Spinal cord (tissue), 10 donors: ENCODE data around the gene ABCB7. TPM values are rescaled to one million over a fixed set of nuclear protein-coding genes. Genes with fewer than 3 reads are reported as not detected.
A peak's percentile ranks its signal among the peaks of the same experiment; 100 is the strongest.
"Not testable (repeated sequence)": the region's sequence is repeated elsewhere in the genome, so short reads cannot be mapped to it uniquely, and the experiment has no call there.

Experiments used
- DNase-seq, 6 donors: peaks; one replicate each; pipeline versions ENCODE4 v3.0.0 to v3.0.0-alpha.2; 2013 to 2015; ENCODE audit warnings: low spot score in 6 of 6, low read depth in 4 of 6
- H3K27ac ChIP-seq: one replicate; pipeline ENCODE4 v1.5.1; 2013; ENCODE audit warnings: low read depth, low read length, control low read depth
- H3K27me3 ChIP-seq: one replicate; pipeline ENCODE4 v1.6.1; 2013; ENCODE audit warnings: low read length; ENCODE audit not compliant: control insufficient read depth, insufficient read depth
- H3K36me3 ChIP-seq: one replicate; pipeline ENCODE4 v1.6.1; 2013; ENCODE audit warnings: low read length; ENCODE audit not compliant: control insufficient read depth, insufficient read depth
- H3K4me1 ChIP-seq: one replicate; pipeline ENCODE4 v1.6.1; 2013; ENCODE audit warnings: low read length; ENCODE audit not compliant: control insufficient read depth, insufficient read depth
- H3K4me3 ChIP-seq: one replicate; pipeline ENCODE4 v1.5.1; 2013; ENCODE audit warnings: low read depth, low read length, control low read depth
- H3K9me3 ChIP-seq: one replicate; pipeline ENCODE4 v1.6.1; 2013; ENCODE audit warnings: low read length; ENCODE audit not compliant: control insufficient read depth, insufficient read depth
- WGBS: methylation state at CpG from one replicate; pipeline ENCODE4 v1.1.5; 2013; ENCODE audit warnings: missing lambda C conversion rate; ENCODE audit not compliant: insufficient coverage; 5-methylcytosine and 5-hydroxymethylcytosine counted together
- long read RNA-seq, 4 donors: transcript quantifications; one replicate each; lab custom pipeline, GENCODE V29; 2026
- polyA plus RNA-seq, 2 donors: library from polyadenylated mRNA; unstranded; fragments of 120-200 nt; gene quantifications; one replicate each; pipeline ENCODE4 v1.2.1, GENCODE V29; 2013; ENCODE audit not compliant: insufficient read length in 2 of 2
- total RNA-seq, 2 donors: library from RNA; depleted of rRNA in 1 of 2; stranded (reverse); fragments of 120-200 nt in 1 of 2; fragments of >200 nt in 1 of 2; gene quantifications; one replicate each; pipeline versions ENCODE4 v1.2.3 to v1.2.4, GENCODE V29; 2013 to 2014
- donor health status: healthy.

ABCB7 gene
- total RNA-seq (10 to 100 TPM; 25.0 to 30.6 TPM), polyA plus RNA-seq (10 to 100 TPM; 17.3 to 19.4 TPM)
- long read RNA-seq, donor 1, full-length matches to known transcripts = 5 of 10 reads
- long read RNA-seq, donor 1, partial matches to known transcripts = 0 of 10 reads
- long read RNA-seq, donor 1, other reads (novel, unspliced or antisense) = 5 of 10 reads
- long read RNA-seq, donor 2, partial matches to known transcripts = 0 of 1 reads
- long read RNA-seq, donor 2, other reads (novel, unspliced or antisense) = 0 of 1 reads
- long read RNA-seq, donor 3, full-length matches to known transcripts = 2 of 2 reads
- long read RNA-seq, donor 3, partial matches to known transcripts = 0 of 2 reads
- long read RNA-seq, donor 3, other reads (novel, unspliced or antisense) = 0 of 2 reads
- long read RNA-seq, donor 4, partial matches to known transcripts = 6 of 8 reads
- long read RNA-seq, donor 4, other reads (novel, unspliced or antisense) = 0 of 8 reads

GRCh38 chrX:75155827-75156525, at the start of gene ABCB7:
ABCB7 (minus strand) TSS chrX:75156283; CDS start chrX:75156272, 11 bp downstream.
- no peaks in the 10 kb centered on the region for H3K4me1 ChIP-seq
- peak within 1 kb of the TSS; percentile 68 for H3K27ac ChIP-seq
- peak within 1 kb of the TSS; percentile 58 for H3K4me3 ChIP-seq
- H3K9me3 ChIP-seq = no peaks in the 10 kb centered on the region
- WGBS = 20% methylated on average over 31 of the region's 35 CpGs
- H3K36me3 ChIP-seq = no peaks in the 10 kb centered on the region
- DNase-seq = peak; percentile 52 to 95 (median 70)
- no peaks in the 10 kb centered on the region for H3K27me3 ChIP-seq

- not testable (repeated sequence) for H3K9me3 ChIP-seq, H3K4me3 ChIP-seq, H3K36me3 ChIP-seq, H3K27ac ChIP-seq, DNase-seq, H3K27me3 ChIP-seq, H3K4me1 ChIP-seq
- 77% methylated on average over 22 of the region's 27 CpGs for WGBS
Observed at GRCh38 chrX:75188415-75189206, 32.5 kb upstream of the ABCB7 start.

GRCh38 chrX:75181721-75182120, 25.6 kb upstream of the ABCB7 start:
- H3K9me3 ChIP-seq = no peaks in the 10 kb centered on the region

GRCh38 chrX:75179536-75180293, 23.6 kb upstream of the ABCB7 start:
- H3K36me3 ChIP-seq, H3K4me1 ChIP-seq, H3K27ac ChIP-seq, H3K4me3 ChIP-seq, H3K9me3 ChIP-seq, H3K27me3 ChIP-seq, DNase-seq: not testable (repeated sequence)
- WGBS = 75% methylated on average over 8 of the region's 25 CpGs

More at GRCh38 chrX:75181721-75182120, 25.6 kb upstream of the ABCB7 start:
- Histone ChIP-seq H3K4me3 (no peak overlapping the region), H3K4me1 (no peaks in the 10 kb centered on the region), H3K27me3 (no peaks in the 10 kb centered on the region), H3K27ac (no peak overlapping the region), H3K36me3 (no peaks in the 10 kb centered on the region)
- DNase-seq = no peak

- not testable (repeated sequence) for H3K27ac ChIP-seq, H3K36me3 ChIP-seq, H3K4me1 ChIP-seq, H3K27me3 ChIP-seq, DNase-seq, H3K4me3 ChIP-seq, H3K9me3 ChIP-seq
- 91% methylated on average over 12 of the region's 16 CpGs for WGBS
Observed at GRCh38 chrX:75172257-75172890, 16.3 kb upstream of the ABCB7 start.

GRCh38 chrX:75158054-75158453, 2.0 kb upstream of the ABCB7 start:
- Histone ChIP-seq H3K9me3 (no peaks in the 10 kb centered on the region), H3K36me3 (no peaks in the 10 kb centered on the region)
- DNase-seq = no peak

GRCh38 chrX:75156531-75156945, 455 bp upstream of the ABCB7 start:
- no peaks in the 10 kb centered on the region for H3K36me3 ChIP-seq
- H3K9me3 ChIP-seq = no peaks in the 10 kb centered on the region
- whole genome bisulfite sequencing = 22% methylated on average over 6 of the region's 7 CpGs
- peak overlapping the region; percentile 68 for H3K27ac ChIP-seq
- no peaks in the 10 kb centered on the region for H3K27me3 ChIP-seq
- H3K4me3 ChIP-seq = peak overlapping the region; percentile 58
- H3K4me1 ChIP-seq = no peaks in the 10 kb centered on the region
- DNase-seq = peak; percentile 7 to 76 (median 30)

More at GRCh38 chrX:75158054-75158453, 2.0 kb upstream of the ABCB7 start:
- Histone ChIP-seq H3K27me3 (no peaks in the 10 kb centered on the region), H3K27ac (no peak overlapping the region), H3K4me1 (no peaks in the 10 kb centered on the region), H3K4me3 (no peak overlapping the region)
- WGBS = 75% methylated on average over 2 of the region's 3 CpGs

GRCh38 chrX:75155447-75155826, 646 bp downstream of the ABCB7 start:
- DNase-seq = peak in 3 of 6 donors; percentile 4 to 15 (median 5)

More at GRCh38 chrX:75155447-75155826, 646 bp downstream of the ABCB7 start:
- 37% methylated on average over 3 of the region's 6 CpGs for WGBS
- H3K27me3 ChIP-seq = no peaks in the 10 kb centered on the region
- H3K9me3 ChIP-seq = no peaks in the 10 kb centered on the region
- no peak overlapping the region for H3K27ac ChIP-seq
- no peaks in the 10 kb centered on the region for H3K36me3 ChIP-seq
- H3K4me3 ChIP-seq = peak overlapping the region; percentile 58
- H3K4me1 ChIP-seq = no peaks in the 10 kb centered on the region
